SH-SY5Y (cell line): ENCODE data around the gene MAGI2.

Experiments
- GATA2 ChIP-seq: IDR thresholded peaks from 2 replicates; pipeline ENCODE4 v1.6.1; 2011; ENCODE audit warnings: mild to moderate bottlenecking, low read depth, low read length
- GATA3 ChIP-seq: IDR thresholded peaks from 2 replicates; pipeline ENCODE4 v1.6.1; 2011; ENCODE audit warnings: low read depth, mild to moderate bottlenecking, low read length, moderate library complexity

MAGI2 gene

DNA sequence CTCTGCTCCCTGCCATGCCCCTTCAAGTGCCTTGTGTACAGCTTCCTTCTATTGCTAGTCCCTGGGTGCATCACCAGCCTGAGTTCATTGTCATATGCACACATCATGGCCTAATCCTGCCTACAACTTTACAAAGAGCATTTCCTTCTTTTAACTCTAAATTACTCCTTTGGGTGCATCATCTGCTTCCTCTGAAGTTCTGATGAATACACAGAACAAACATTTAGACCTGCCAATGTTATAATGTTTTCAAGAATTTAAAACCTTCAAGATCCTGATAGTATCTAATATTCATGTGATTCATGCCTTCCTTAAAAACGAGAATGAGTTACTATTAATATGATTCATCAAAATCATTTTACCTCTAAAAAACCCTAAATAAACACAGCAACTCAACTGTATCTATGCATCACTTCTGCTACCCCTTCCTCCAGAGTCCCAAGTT lies 357.1 kb downstream of the MAGI2 start:
- TF ChIP-seq GATA2: no peak
- no peak for TF ChIP-seq GATA3

DNA sequence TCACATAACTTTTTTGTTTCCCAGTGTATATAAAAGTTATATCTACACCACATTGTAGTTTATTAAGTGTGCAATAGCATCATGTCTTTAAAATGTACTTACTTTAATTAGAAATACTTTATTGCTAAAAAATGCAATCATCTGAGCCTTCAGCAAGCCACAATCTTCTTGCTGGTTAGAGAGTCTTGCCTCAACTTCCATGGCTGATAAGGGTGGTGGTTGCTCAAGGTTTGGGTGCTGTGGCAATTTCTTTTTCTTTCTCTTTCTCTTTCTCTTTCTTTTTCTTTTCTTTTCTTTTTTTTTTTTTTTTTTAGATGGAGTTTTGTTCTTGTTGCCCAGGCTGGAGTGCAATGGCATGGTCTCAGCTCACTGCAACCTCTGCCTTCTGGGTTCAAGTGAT lies 360.0 kb downstream of the MAGI2 start:
- TF ChIP-seq GATA3 (no peak), GATA2 (no peak)

DNA sequence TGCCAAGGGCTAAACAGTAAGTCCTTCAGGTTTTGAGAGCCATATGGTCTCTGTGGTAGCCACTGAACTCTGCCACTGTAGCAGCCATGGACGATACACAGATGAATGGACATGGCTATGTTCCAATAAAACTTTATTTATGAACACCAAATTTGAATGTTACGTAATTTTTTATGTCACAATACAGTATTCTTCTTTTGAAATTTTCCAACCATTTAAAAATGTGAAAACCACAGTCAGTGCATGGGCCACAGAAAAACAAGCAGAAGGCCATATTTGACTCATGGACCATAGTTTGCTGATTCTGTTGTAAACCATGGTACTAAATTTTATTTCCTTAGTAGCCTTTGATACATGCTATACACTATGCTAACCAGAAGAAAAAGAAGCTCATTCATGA lies 361.8 kb downstream of the MAGI2 start:
- TF ChIP-seq GATA3 (no peak), GATA2 (no peak)

DNA sequence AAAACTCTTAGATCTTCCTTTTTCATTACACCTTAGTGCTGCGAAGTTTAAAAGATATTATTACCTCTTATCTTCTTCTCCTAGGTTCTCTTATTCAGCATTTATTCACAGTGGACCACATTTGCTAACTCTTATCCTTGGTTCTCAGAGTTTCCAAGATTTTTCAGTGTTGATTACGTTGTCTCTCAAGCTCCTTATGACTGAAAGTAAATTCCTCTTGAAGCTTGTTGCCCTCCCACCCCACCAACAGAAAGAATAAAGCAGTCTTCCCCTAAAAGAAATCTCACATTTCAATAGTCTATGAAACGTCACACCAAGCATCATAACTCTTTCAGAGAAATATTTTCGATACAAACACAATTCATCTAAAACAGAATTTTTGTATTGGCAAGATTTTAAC lies 362.5 kb downstream of the MAGI2 start:
- no peak for TF ChIP-seq GATA2
- no peak for TF ChIP-seq GATA3

DNA sequence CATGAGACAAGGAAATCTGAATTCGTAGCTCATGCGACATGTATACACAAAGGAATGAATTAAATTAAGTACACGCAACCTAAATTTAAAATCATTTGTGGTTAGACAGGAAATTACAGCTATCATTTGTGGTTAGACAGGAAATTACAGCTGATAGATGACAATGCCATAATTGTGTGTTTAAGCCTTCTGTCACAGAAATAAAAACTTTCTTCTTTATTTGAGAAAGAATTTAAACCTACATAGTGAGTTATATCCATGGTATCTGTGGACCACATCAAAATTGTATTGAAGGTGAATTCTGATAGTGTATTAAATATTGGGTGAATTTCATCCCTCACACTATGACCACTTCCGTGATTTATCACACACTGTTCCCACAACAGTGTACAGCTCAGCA lies 362.9 kb downstream of the MAGI2 start:
- TF ChIP-seq GATA3 (no peak), GATA2 (no peak)

DNA sequence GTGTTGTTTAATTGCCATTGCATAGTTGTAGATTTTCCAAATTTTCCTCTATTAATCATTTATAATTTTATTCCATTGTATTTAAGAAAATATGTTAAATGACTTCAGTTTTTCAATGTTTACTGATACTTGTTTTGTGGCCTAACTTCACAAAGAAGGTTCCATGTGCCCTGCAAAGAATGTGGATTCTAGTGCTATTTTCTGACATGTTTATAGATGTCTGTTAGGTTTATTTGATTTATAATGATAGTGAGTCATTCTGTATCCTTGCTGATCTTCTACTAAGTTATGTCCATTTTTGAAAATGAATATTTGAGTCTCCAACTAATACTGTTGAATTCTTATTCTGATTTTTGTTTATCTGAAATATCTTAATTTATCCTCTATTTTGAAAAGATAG lies 369.0 kb downstream of the MAGI2 start:
- no peak for TF ChIP-seq GATA2
- TF ChIP-seq GATA3: no peak

DNA sequence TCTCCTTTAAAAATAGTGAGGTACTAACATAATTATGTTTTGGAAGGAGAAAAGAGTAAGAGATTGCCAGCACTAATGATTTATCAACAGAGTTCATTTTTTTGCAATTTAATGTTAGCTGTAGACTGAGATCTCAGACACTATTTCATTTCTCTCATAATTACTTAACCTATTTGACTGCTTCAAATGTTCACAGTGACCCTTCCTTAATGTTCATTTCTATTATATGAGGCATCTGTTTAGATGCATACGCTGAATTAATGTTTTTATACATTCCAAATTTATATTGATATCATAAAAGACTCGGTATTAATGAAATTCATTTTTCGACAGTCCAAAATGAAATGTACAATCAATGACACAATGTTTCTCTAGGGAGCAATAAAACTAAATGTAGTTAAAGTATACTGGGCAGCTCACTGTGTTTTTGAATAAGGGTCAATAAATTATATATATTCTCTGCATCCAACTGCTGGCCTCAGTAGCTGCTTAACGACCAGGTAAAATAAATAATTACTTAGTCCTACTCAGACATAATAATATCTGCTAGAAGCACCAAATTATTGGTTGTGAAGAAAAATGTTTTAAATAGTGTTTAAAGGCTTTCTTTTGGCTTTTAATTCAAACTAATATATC lies 373.4 kb downstream of the MAGI2 start:
- no peak for TF ChIP-seq GATA2
- TF ChIP-seq GATA3: no peak

DNA sequence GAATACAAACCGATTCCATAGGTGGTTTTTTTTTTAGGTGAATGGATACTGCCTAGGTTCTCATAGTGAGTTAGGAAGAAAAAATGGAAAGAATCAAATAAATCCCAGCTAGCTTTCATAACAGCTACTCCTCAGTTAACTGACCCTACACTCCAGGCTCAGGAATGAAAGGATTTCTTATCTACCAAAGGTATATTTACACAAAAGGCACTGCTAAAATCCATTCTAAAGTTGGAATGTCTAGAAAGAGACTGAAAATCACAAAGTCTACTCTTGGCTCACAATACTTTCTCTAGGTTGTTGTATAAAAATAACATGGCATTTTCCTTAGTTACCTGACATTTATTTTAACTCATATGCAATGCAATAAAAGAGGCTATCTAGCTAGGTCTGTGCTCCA lies 375.2 kb downstream of the MAGI2 start:
- TF ChIP-seq GATA3: no peak
- TF ChIP-seq GATA2: no peak

DNA sequence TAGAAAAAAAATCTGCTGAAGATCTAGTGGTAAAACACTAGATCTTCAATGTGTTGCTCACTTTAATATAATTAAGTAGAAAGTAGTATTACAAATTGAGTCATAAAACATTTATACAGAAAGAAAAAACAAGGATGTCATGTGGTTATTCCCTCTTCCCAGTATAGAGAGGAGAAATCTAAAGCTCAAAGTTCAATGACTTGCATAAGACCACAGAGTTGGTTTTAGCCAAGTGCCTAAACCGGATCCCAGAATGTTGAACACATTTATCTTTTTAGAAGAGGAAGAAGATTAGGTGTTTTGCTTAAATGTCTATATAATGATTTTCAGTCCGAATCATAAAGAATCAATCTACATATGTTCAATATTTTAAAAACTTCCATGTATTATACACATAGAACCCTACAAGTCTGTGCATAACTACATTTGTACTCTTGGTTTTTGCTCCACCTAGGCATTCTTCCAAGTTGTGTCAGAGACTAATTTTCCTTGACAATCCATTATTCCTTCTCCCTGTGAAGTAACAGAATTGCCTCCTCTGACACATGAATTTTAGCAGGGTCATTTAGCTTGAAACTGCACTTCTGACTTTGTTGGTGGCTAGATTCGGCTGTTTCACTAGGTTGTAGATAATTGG lies 389.2 kb downstream of the MAGI2 start:
- TF ChIP-seq GATA2: no peak
- TF ChIP-seq GATA3: no peak

DNA sequence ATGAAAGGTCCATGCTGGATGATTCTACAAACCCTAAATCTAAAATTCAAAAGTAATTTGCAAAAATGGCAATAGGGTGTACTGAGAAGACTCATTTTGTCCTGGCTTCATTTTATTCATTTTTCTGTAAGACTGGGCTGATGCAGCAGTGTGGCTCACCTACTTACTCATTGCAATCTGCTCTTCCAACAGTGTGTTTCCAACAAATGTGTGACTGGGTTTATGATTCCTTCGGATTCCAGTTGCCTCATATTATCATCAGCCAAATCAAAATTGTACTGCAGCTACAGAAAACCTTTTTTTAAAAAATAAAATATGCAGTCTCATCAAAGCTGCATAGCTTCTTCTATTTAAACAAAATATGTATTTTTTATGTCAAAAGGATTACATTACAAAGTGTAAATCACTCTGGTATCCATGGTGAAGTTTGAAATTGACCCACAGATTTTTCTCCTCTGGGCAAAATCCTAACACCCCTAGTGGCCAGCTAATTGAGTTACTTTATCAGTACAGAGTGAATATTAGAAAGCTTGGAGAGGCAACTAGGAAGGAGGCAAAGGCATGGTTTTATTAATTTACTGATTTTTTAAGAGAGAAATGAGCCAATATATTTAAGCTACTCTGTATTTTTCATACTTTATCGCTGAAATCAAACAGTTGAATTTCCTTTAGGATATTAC lies 390.3 kb downstream of the MAGI2 start:
- TF ChIP-seq GATA3 (no peak), GATA2 (no peak)

DNA sequence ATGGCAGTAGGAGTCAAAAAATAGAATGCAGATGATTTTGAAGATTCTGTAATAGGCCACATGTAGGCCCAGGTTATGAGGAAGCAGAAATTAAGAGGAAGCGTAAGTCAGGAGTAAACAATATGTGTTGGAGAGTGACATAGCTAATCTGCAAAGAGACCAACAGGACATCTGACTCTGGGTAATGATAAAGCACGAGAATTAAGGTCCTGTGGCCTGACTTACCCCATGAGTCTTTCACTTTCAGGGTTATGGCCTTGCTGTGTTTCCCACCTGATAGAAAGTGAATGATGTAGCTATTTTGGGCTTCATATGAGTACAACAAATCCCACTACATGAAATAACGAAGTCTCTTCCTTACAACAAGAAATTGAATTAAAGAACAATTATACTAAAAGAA lies 393.0 kb downstream of the MAGI2 start:
- TF ChIP-seq GATA2 (no peak), GATA3 (no peak)

DNA sequence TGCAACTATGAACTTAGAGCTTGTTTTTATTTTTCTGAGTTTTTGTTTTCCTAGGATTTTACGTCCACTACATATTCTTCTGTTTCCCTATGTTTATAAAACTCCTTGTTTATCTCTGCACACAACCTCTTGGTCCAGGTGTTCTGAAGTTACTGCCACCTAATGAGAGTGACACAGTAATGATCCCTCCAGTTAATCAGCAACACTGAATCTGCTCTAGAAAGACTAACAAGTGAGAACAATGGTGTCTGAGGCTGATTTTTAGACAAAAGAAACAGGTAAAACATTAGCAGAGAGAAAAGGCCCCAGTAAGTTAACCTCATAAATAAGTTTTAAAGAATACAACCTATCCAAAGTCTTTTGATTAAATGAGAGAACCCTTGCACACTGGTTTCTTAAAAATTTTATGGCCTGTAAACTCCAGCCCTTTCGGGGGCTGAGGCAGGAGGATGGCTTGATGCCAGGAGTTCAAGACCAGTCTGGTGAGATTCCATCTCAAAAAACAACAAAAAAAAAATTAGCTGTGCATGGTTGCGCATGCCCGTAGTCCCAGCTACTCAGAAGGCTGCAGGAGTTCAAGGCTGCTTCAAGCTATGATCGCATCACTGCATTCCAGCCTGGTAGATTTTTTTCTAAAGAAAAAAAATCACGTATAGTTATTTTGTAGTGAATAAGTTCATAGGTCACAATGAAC lies 397.6 kb downstream of the MAGI2 start:
- TF ChIP-seq GATA3 (no peak), GATA2 (peak; percentile 26; the same call in 1 of the 2 replicates)

DNA sequence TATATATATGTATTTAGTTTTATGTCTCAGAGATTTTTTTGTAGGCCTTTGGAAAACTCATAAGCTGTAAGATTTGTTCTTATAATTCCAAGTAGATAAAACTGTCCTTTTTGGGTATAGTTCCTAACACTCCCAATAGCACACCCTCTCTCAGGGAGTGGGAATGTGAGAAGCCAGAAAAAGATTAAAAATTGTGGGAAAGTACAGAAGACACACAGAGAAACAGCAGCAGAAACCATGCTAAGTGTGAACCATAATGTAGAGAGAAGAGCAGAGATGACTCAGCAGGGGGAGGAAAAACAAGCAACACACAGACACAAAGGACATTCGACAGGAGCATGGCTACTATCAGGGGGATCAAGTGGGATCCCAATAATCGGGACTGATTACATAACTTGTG lies 401.6 kb downstream of the MAGI2 start:
- TF ChIP-seq GATA3: no peak
- TF ChIP-seq GATA2: no peak

DNA sequence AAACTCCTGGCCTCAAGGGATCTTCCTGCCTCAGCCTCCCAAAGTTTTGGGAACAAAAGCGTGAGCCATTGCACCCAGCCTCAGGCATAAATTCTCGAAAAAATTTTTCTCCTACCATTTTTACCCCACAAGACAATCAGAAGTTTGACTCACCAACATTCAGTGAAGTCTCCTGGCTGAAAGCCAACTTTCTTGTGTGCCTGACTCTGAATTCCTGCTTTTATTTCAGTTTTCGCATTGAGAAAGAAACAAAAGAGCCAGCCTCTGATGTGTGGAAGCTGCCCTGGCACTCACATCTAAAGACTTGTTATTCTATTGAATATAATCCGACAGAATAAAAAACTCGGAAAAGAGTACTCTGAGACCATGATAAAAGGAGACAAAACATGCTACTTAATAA lies 402.9 kb downstream of the MAGI2 start:
- no peak for TF ChIP-seq GATA2
- TF ChIP-seq GATA3: no peak

DNA sequence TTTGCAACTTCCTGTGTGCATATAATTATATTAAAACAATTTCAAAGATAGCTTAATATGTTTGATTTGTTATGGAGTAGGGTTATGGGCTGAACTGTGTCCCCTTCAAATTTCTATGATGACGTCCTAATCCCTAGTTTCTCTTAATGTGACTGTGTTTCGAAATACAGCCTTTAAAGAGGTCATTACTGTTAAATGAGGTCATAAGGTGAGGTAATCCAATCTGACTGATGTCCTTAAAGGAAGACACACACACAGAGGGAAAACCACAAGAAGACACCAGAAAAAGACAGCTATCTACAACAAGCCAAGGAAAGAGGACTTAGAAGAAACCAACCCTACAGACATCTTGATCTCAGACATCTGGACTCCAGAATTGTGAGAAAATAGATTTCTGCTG lies 407.4 kb downstream of the MAGI2 start:
- no peak for TF ChIP-seq GATA2
- no peak for TF ChIP-seq GATA3

DNA sequence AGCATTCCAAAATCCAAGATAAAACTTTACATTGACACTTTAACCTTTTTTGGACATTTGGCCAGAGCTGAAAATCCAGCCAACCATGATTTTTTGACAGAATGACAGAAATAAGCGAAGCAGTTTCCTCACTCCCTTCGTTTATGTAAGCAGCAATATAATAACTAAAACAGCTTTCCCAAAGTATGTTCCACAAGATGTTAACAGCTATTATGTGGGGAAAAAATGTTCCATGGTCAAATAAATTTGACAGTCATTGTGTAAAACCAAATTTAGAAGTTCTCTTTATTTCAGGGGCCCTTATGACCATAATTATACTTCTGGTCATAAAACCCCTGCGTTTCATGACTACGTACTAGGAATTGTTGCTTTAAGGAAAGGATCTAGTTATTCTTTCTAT lies 416.5 kb downstream of the MAGI2 start:
- TF ChIP-seq GATA2: no peak
- TF ChIP-seq GATA3: no peak
